ENCODE measurements around the gene ACBD6.

ACBD6 gene

GRCh38 chr1:180294711-180295110 is 207.7 kb downstream of the ACBD6 start:
- H3K79me2 ChIP-seq (ENCODE audit: insufficient read depth, low read depth), result no peaks in the 10 kb centered on the region
- no peak overlapping the region for H2AFZ ChIP-seq (ENCODE audit: low read depth)
- peaks cover 16% of the 10 kb centered on the region for H3K4me1 ChIP-seq (ENCODE audit: low read depth, poor library complexity, severe bottlenecking)
- H3K27ac ChIP-seq, result no peak overlapping the region
- TF ChIP-seq CTCF (conservative IDR thresholded peaks at IDR 0.05; ENCODE audit: low read depth, low read length), result no peak
- H3K9ac ChIP-seq, result no peak overlapping the region
- H3K27me3 ChIP-seq (ENCODE audit: insufficient read depth, low read depth), result no peaks in the 10 kb centered on the region
- H3K36me3 ChIP-seq (ENCODE audit: insufficient read depth), result no peaks in the 10 kb centered on the region
- H3K4me2 ChIP-seq, result no peak overlapping the region
- no peaks in the 10 kb centered on the region for H4K20me1 ChIP-seq (ENCODE audit: insufficient read depth)
- H3K4me3 ChIP-seq (IDR thresholded peaks at IDR 0.05; ENCODE audit: insufficient read depth, low read depth, low read length), result no peak overlapping the region

GRCh38 chr1:180291004-180291403 is 211.4 kb downstream of the ACBD6 start:
- Histone ChIP-seq H3K4me2 (no peak overlapping the region), H3K9ac (no peak overlapping the region), H3K4me1 (ENCODE audit: low read depth, poor library complexity, severe bottlenecking) (peaks cover 37% of the 10 kb centered on the region), H2AFZ (ENCODE audit: low read depth) (no peak overlapping the region), H3K79me2 (ENCODE audit: insufficient read depth, low read depth) (no peaks in the 10 kb centered on the region), H3K4me3 (IDR thresholded peaks at IDR 0.05; ENCODE audit: insufficient read depth, low read depth, low read length) (no peak overlapping the region), H3K36me3 (ENCODE audit: insufficient read depth) (no peaks in the 10 kb centered on the region), H3K27ac (no peak overlapping the region), H4K20me1 (ENCODE audit: insufficient read depth) (no peaks in the 10 kb centered on the region; the same call in 1 of the 2 replicates), H3K27me3 (ENCODE audit: insufficient read depth, low read depth) (no peaks in the 10 kb centered on the region)
- no peak for TF ChIP-seq CTCF (conservative IDR thresholded peaks at IDR 0.05; ENCODE audit: low read depth, low read length)

GRCh38 chr1:180290265-180291001 is 211.9 kb downstream of the ACBD6 start:
- H3K4me2 ChIP-seq, result no peak overlapping the region
- no peak overlapping the region for H3K27ac ChIP-seq
- H4K20me1 ChIP-seq (ENCODE audit: insufficient read depth), result no peaks in the 10 kb centered on the region; the same call in 1 of the 2 replicates

GRCh38 chr1:180288940-180289339 is 213.4 kb downstream of the ACBD6 start:
- Histone ChIP-seq H4K20me1 (ENCODE audit: insufficient read depth) (no peaks in the 10 kb centered on the region; the same call in 1 of the 2 replicates), H3K4me1 (ENCODE audit: low read depth, poor library complexity, severe bottlenecking) (peaks cover 37% of the 10 kb centered on the region), H3K4me3 (IDR thresholded peaks at IDR 0.05; ENCODE audit: insufficient read depth, low read depth, low read length) (no peak overlapping the region), H3K36me3 (ENCODE audit: insufficient read depth) (no peaks in the 10 kb centered on the region), H3K27ac (peak overlapping the region; percentile 9; the same call in 1 of the 2 replicates), H2AFZ (ENCODE audit: low read depth) (no peak overlapping the region), H3K9ac (no peak overlapping the region), H3K79me2 (ENCODE audit: insufficient read depth, low read depth) (no peaks in the 10 kb centered on the region), H3K4me2 (peak overlapping the region; percentile 8; the same call in 1 of the 2 replicates), H3K27me3 (ENCODE audit: insufficient read depth, low read depth) (no peaks in the 10 kb centered on the region)
- no peak for TF ChIP-seq CTCF (conservative IDR thresholded peaks at IDR 0.05; ENCODE audit: low read depth, low read length)

More at GRCh38 chr1:180290265-180291001, 211.9 kb downstream of the ACBD6 start:
- Histone ChIP-seq H3K27me3 (ENCODE audit: insufficient read depth, low read depth) (no peaks in the 10 kb centered on the region), H3K79me2 (ENCODE audit: insufficient read depth, low read depth) (no peaks in the 10 kb centered on the region), H3K9ac (no peak overlapping the region), H3K36me3 (ENCODE audit: insufficient read depth) (no peaks in the 10 kb centered on the region), H3K4me1 (ENCODE audit: low read depth, poor library complexity, severe bottlenecking) (peaks cover 37% of the 10 kb centered on the region), H3K4me3 (IDR thresholded peaks at IDR 0.05; ENCODE audit: insufficient read depth, low read depth, low read length) (no peak overlapping the region), H2AFZ (ENCODE audit: low read depth) (no peak overlapping the region)
- no peak for TF ChIP-seq CTCF (conservative IDR thresholded peaks at IDR 0.05; ENCODE audit: low read depth, low read length)
